ENCODE data around the gene OSBPL8. TPM values are rescaled to one million over a fixed set of nuclear protein-coding genes. Genes with fewer than 3 reads are reported as not detected.
"Not testable (repeated sequence)": the region's sequence is repeated elsewhere in the genome, so short reads cannot be mapped to it uniquely, and the experiment has no call there.

OSBPL8 gene
- total and polyA plus RNA-seq, 12 donors: 3.7 to 154 (median 45.1) TPM

GRCh38 chr12:76505050-76505449 is 54.5 kb downstream of the OSBPL8 start:
- H3K9me3 ChIP-seq (replicated peaks in 1 of 3): no peaks in the 10 kb centered on the region
- 97 to 100% (median 99%) methylated on average over 2 of the region's 2 CpGs for WGBS, 4 donors
- no peak for DNase-seq
- H3K36me3 ChIP-seq (replicated peaks in 1 of 2): no peaks in the 10 kb centered on the region
- no peak overlapping the region for H3K27ac ChIP-seq
- intact Hi-C loops (cut with DNase I): no loop called here
- no peak overlapping the region for H3K4me3 ChIP-seq
- TF ChIP-seq CTCF (IDR thresholded peaks at IDR 0.05) (no peak), POLR2A (IDR thresholded peaks at IDR 0.05) (no peak)
- no peaks in the 10 kb centered on the region for H3K4me1 ChIP-seq (replicated peaks in 1 of 2)
- no peaks in the 10 kb centered on the region for H3K27me3 ChIP-seq

- Histone ChIP-seq H3K9me3 (replicated peaks in 1 of 3) (no peaks in the 10 kb centered on the region), H3K4me1 (replicated peaks in 1 of 2) (no peaks in the 10 kb centered on the region), H3K27me3 (no peaks in the 10 kb centered on the region), H3K4me3 (no peak overlapping the region), H3K36me3 (replicated peaks in 1 of 2) (no peaks in the 10 kb centered on the region), H3K27ac (no peak overlapping the region)
- intact Hi-C loops (cut with DNase I): no loop called here
- no peak for DNase-seq
- WGBS, 4 donors: 88 to 98% (median 94%) methylated on average over 2 of the region's 2 CpGs
- no peak for TF ChIP-seq CTCF (IDR thresholded peaks at IDR 0.05)
- TF ChIP-seq POLR2A (IDR thresholded peaks at IDR 0.05): no peak
Observed at GRCh38 chr12:76504606-76505005, 55.0 kb downstream of the OSBPL8 start.

GRCh38 chr12:76503957-76504356 is 55.6 kb downstream of the OSBPL8 start:
- no peak for DNase-seq
- TF ChIP-seq POLR2A (IDR thresholded peaks at IDR 0.05) (no peak), CTCF (IDR thresholded peaks at IDR 0.05) (no peak)
- H3K27me3 ChIP-seq: no peaks in the 10 kb centered on the region
- no peaks in the 10 kb centered on the region for H3K36me3 ChIP-seq (replicated peaks in 1 of 2)
- H3K4me1 ChIP-seq (replicated peaks in 1 of 2): no peaks in the 10 kb centered on the region
- H3K27ac ChIP-seq: no peak overlapping the region
- intact Hi-C loops (cut with DNase I): no loop called here
- H3K9me3 ChIP-seq (replicated peaks in 1 of 3): no peaks in the 10 kb centered on the region
- H3K4me3 ChIP-seq: no peak overlapping the region

- Histone ChIP-seq H3K9me3 (replicated peaks in 1 of 3) (no peaks in the 10 kb centered on the region), H3K27me3 (no peaks in the 10 kb centered on the region), H3K4me3 (no peak overlapping the region), H3K36me3 (replicated peaks in 1 of 2) (no peaks in the 10 kb centered on the region), H3K27ac (no peak overlapping the region), H3K4me1 (replicated peaks in 1 of 2) (no peaks in the 10 kb centered on the region)
- 93 to 100% (median 100%) methylated on average over 2 of the region's 2 CpGs; no CpG with 5 or more reads in 1 of the 4 donors for WGBS, 4 donors
- no peak for TF ChIP-seq POLR2A (IDR thresholded peaks at IDR 0.05)
- intact Hi-C loops (cut with DNase I): no loop called here
- no peak for DNase-seq
Observed at GRCh38 chr12:76501390-76501789, 58.2 kb downstream of the OSBPL8 start.

GRCh38 chr12:76499136-76499535 is 60.4 kb downstream of the OSBPL8 start:
- H3K4me1 ChIP-seq (replicated peaks in 1 of 2); intact Hi-C loops (cut with DNase I); H3K36me3 ChIP-seq (replicated peaks in 1 of 2); DNase-seq; H3K27me3 ChIP-seq; H3K9me3 ChIP-seq (replicated peaks in 1 of 3); H3K27ac ChIP-seq; H3K4me3 ChIP-seq: not testable (repeated sequence)
- WGBS, 4 donors: 92 to 100% (median 96%) methylated on average over 4 of the region's 4 CpGs

All from adrenal gland (tissue), 12 donors.